Forelimb muscle (tissue), 1 donor: ENCODE measurements around the gene SDCBP2. TPM values are rescaled to one million over a fixed set of nuclear protein-coding genes. Genes with fewer than 3 reads are reported as not detected.

Source experiments
- DNase-seq: peaks from one replicate; pipeline ENCODE4 v3.0.0-alpha.2; 2013; ENCODE audit warnings: low read depth
- polyA plus RNA-seq: library from polyadenylated mRNA; unstranded; fragments of 120-200 nt; gene quantifications from one replicate; pipeline ENCODE4 v1.2.1, GENCODE V29; 2013; ENCODE audit not compliant: insufficient read length

SDCBP2 gene
- polyA plus RNA-seq = 1.5 TPM

- no peak for DNase-seq
Measured at GRCh38 chr20:1328680-1329330, at the start of gene SDCBP2. SDCBP2 (minus strand) TSS chr20:1329139; CDS start chr20:1320416, 8,723 bp downstream.

GRCh38 chr20:1378735-1379125 lies 49.8 kb upstream of the SDCBP2 start:
- DNase-seq = no peak

- DNase-seq = no peak
Measured at GRCh38 chr20:1377984-1378734, 49.2 kb upstream of the SDCBP2 start.

- no peak for DNase-seq
Measured at GRCh38 chr20:1377341-1377871, 48.5 kb upstream of the SDCBP2 start.

- DNase-seq = no peak
Measured at GRCh38 chr20:1376408-1377270, 47.7 kb upstream of the SDCBP2 start.

- DNase-seq = no peak
Measured at GRCh38 chr20:1376007-1376406, 47.1 kb upstream of the SDCBP2 start.

- no peak for DNase-seq
Measured at GRCh38 chr20:1375515-1375914, 46.6 kb upstream of the SDCBP2 start.

GRCh38 chr20:1374246-1374645 lies 45.3 kb upstream of the SDCBP2 start:
- DNase-seq = no peak

GRCh38 chr20:1373614-1374013 lies 44.7 kb upstream of the SDCBP2 start:
- DNase-seq = no peak

GRCh38 chr20:1373036-1373435 lies 44.1 kb upstream of the SDCBP2 start:
- no peak for DNase-seq

- no peak for DNase-seq
Measured at GRCh38 chr20:1371830-1372539, 43.0 kb upstream of the SDCBP2 start.

GRCh38 chr20:1371202-1371782 lies 42.4 kb upstream of the SDCBP2 start:
- DNase-seq = no peak

- no peak for DNase-seq
Measured at GRCh38 chr20:1370548-1371110, 41.7 kb upstream of the SDCBP2 start.

GRCh38 chr20:1369970-1370369 lies 41.0 kb upstream of the SDCBP2 start:
- DNase-seq = no peak

GRCh38 chr20:1368448-1369199 lies 39.7 kb upstream of the SDCBP2 start:
- no peak for DNase-seq

- no peak for DNase-seq
Measured at GRCh38 chr20:1367479-1367878, 38.5 kb upstream of the SDCBP2 start.

GRCh38 chr20:1364106-1364505 lies 35.2 kb upstream of the SDCBP2 start:
- DNase-seq = no peak

- DNase-seq = no peak
Measured at GRCh38 chr20:1363522-1363921, 34.6 kb upstream of the SDCBP2 start.

- no peak for DNase-seq
Measured at GRCh38 chr20:1362484-1362883, 33.5 kb upstream of the SDCBP2 start.
